Measurements from ENCODE around the gene NAV3.

- TF ChIP-seq NFRKB (IDR thresholded peaks at IDR 0.05) (no peak), CTBP1 (IDR thresholded peaks at IDR 0.05; ENCODE audit: borderline replicate concordance) (no peak), ARNT (IDR thresholded peaks at IDR 0.05) (no peak), PKNOX1 (IDR thresholded peaks at IDR 0.05) (peak; percentile 62), BHLHE40 (IDR thresholded peaks at IDR 0.05; ENCODE audit: borderline replicate concordance) (no peak), SUZ12 (IDR thresholded peaks at IDR 0.05) (no peak), ZNF384 (IDR thresholded peaks at IDR 0.05) (no peak), SP1 (IDR thresholded peaks at IDR 0.05) (no peak), HDGF (IDR thresholded peaks at IDR 0.05; ENCODE audit: borderline replicate concordance) (no peak), FOXM1 (IDR thresholded peaks at IDR 0.05; ENCODE audit: borderline replicate concordance) (no peak), LEF1 (IDR thresholded peaks at IDR 0.05; ENCODE audit: borderline replicate concordance) (no peak), ELF4 (IDR thresholded peaks at IDR 0.05) (no peak)
These were observed 340.4 kb downstream of the NAV3 start for GRCh38 chr12:78171061-78171460.

Data from HEK293T (cell line).